GM18505 (cell line): ENCODE measurements around the gene ZNF804A.
A peak's percentile ranks its signal among the peaks of the same experiment; 100 is the strongest.

Source experiments
- ATAC-seq: cut with Tn5 transposase; IDR thresholded peaks from one replicate; pipeline ENCODE4 v1.9.1; 2021; ENCODE audit not compliant: unreplicated experiment
- POLR2A ChIP-seq: IDR thresholded peaks from 4 replicates; pipeline ENCODE4 v1.6.1; 2011; ENCODE audit warnings: borderline replicate concordance; ENCODE audit not compliant: insufficient read depth, insufficient read length; ENCODE audit errors: extremely low read depth

Gene ZNF804A

DNA sequence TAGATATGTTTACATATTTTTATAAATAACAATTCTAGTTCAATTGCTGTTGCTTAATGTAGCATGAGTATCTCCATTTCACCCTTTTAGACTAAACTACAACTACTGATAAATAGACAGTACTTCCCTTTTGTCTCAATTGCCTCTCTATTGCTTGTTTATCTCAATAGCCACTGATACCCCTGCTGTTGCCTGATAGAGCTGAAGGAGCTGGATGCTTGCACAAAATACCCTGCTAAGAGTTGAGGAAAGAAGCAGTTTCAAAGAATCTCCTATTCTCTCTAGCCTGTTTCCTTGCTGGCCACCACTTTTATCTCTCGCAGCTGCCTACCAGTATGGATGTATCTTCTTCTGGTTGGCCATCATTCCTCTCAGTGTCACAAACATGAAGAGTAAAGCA is 16.9 kb upstream of the ZNF804A start:
- TF ChIP-seq POLR2A: no peak
- ATAC-seq: no peak

DNA sequence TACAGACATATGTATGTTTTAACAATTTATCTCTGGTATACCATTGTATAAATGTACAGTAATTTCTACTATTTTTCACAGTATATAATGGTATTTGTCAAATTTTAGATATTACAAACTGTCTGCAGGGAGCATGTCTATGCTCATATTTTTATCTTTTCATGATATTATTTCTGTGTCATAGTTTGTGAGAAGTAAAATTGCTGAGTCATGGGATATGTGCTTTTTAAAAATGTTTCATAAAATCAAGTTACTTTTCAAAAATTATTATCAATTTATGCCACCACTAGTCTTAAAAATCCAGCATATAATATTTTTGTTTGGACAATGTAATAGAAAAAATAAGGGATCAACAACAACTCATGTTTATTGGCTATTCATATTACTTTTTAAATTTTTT is 9.1 kb upstream of the ZNF804A start:
- ATAC-seq: no peak
- no peak for TF ChIP-seq POLR2A

DNA sequence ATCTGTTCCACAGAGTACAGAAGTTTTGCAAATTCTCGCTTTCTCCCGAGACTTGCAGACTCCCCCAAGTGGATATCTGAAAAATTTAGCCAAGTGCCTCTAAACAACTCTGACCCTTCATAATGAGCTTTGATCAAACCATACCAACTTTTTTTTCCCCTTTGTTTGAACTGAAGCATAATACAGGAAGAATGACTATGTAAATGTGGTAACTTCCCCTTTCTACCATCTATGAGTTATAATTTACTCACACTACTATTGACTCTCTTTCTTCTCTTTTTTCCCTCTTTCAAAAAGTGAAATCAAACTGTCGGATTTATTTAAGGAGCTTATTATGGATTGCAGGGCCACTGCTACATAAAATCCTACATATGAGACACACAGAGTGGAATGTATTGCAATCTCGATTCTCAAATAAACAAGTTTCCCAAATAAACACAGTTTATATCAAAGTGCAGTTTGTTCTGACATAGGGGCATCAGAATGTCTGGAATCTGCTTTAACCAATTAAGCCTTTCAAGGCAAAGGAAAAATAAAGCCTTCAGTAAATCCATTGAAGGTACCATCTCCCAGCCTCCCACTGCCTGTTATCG is 1.4 kb upstream of the ZNF804A start:
- ATAC-seq: peak; percentile 28
- no peak for TF ChIP-seq POLR2A

DNA sequence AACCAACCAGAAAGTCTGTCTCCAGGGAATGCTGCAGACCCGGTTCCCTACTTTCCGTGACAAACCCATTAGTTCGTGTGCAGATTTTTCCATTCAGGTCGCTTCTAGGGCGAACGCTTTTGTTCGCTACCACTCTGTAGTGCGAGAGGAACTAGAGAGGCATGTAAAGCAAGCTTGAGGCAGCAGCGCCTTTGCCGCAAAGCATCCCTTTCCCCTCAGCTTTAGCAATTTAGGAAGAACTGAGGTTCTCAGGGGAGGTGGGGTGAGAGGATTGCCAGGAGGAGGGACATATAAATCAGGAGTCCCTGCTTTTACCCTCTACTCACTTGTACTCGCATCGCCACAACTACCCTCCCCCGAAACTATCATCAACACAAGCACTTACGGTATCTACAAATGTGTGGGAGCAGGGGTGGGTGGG is 748 bp upstream of the ZNF804A start:
- no peak for ATAC-seq

DNA sequence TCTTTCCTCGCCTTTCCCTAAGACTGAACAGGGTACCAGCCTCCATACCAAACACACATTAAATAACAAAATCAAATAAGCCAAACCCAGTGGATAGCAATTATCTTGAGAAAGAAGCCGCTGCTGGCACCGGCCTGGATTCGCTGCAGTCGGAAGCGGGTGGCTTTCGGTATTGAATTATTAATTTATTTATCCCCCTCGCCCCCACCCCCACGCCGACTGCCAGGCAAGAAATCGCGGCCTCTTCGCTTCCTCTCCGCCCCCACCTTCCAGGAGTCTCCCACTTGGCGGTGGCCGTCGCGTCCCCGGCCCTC is 370 bp upstream of the ZNF804A start:
- peak; percentile 3 for ATAC-seq
- TF ChIP-seq POLR2A: no peak

More for the DNA sequence above, 748 bp upstream of the ZNF804A start:
- no peak for TF ChIP-seq POLR2A

DNA sequence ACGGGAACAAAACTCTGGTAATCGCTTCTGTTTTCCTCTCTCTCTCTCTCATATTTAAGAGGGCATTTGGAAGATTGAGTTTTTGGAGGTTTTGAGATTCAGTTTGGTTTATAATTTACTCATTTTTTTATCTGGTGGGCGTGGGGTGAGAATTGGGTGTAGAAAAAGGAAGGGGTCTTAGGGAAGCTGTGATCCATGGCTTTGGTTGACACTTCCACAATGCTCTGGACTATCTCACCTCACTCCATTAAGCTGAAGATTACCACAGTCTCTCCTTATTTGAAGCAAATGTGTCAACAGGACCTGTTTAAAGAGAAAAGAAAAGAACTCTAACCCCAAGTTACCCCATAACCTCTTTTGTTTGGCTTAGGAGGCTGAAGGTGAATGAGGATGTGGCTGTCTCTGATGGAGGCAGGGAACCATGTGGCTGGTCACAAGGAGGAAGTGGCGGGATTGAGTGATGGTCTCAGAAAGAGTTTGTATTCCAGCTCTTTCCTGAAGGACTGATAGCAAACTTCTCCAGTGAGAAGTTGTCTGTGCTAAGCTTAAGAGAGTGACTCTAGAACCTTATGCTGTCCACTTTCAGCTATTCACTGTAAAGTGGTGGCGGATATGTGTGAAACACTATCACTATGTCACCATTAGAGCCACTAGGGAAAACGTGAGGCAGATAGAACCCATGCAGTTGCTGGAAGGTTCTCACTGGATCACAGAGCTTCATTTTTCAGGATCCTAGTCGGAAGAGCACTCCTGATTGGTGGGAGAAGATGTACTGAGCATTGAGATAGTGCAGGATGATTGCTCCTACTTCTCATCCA is 934 bp downstream of the ZNF804A start:
- no peak for ATAC-seq
- TF ChIP-seq POLR2A: no peak

DNA sequence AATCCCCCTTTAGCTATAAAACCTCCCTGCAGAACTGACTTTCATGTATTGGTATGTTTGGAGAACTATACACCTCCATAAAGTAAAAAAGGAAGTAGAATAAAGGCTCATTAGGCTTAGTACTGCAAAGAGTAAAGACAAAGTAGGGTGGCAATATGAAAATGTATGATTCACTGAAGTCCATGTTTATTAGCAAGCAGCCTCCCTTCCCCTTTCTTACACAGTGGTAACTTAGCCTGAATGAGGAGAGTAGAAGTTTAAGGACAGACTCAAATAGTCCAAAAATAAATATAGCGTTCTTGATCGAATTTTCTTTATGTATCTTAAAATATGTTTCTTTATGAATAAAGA is 1.5 kb downstream of the ZNF804A start:
- ATAC-seq: no peak
- no peak for TF ChIP-seq POLR2A

DNA sequence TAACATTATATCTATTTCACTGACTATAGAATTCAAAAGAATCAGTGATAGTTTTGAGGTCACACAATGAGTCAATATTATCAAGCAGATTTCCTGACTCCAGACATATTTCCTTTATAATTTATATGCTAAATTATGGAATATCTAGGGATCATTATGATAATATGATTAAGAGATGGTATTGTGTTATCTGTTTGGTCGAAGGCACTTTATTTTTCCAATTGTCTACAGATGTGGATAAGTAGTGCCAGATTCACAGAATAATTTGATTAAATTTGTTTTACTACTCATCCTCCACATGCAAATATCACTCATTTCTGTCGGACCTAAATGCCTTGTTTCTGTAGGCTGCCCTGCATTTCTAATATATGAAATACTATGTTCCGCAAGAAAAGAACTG is 4.4 kb downstream of the ZNF804A start:
- TF ChIP-seq POLR2A: no peak
- ATAC-seq: no peak

DNA sequence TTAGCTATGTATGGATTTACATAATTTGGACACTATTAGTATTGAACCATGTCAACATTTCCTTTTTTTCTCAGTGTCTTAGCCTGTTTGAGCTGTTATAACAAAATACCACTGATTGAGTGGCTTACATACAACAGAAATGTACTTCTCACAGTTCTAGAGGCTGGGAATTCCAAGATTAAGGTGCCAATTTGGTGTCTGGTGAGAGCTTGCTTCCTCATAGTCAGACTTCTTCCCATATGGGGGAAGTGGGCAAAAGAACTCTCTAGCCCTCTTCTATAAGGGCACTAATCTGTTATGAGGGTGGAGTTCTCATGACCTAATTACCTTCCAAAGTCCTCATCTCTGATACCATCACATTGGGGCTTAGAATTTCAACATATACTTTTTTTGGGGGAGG is 12.6 kb downstream of the ZNF804A start:
- no peak for TF ChIP-seq POLR2A
- ATAC-seq: no peak

DNA sequence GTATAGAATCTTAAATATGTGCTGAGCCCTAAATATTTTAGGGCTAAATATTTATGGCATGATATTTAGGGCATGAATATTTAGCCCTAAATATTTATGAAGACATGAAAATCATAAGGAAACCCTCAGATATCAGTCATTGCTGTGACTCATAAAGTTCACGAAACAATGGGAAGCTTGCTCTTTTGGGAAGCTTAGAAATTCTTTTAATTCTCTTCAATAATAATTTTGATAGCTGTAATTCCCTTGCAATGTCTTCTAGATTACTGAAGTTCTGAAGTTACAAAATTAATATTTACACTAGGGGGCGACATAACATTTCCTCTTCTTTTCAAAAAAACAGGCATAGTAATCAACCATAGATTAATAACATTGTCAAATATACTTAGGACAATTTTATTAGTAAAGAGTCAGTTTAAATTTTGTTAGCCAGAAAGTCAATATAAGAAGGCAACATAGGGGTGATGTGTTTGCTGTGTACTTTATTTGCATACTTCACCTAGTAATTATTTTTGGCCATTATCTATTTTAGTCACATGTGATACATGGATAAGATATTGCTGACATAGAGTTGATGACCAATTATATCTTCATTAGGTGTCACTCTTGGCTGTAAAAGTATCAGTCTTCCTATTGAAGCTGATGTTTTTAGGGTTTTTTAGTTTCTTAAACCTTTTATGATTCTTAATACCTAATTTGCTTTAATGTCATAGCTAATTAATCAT is 13.2 kb downstream of the ZNF804A start:
- TF ChIP-seq POLR2A: no peak
- peak; percentile 59 for ATAC-seq

DNA sequence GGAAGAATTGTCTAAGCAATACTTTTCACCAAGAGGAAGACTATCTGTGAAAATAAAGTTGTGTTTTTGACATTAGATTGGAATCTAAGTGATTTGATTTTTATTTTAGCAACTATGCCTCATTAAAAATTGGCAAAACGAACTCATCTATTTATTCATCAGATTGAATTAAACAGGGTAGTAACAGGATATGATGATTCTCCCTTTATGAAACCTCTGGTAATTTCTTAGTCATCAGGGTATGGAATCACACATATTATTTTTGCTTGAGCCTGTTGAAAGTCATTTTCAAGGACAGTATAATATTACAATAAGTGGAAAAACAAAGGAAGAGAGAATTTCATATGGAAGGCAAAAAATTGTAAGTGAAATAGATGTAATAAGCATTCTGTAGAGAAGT is 22.0 kb downstream of the ZNF804A start:
- no peak for TF ChIP-seq POLR2A
- no peak for ATAC-seq

DNA sequence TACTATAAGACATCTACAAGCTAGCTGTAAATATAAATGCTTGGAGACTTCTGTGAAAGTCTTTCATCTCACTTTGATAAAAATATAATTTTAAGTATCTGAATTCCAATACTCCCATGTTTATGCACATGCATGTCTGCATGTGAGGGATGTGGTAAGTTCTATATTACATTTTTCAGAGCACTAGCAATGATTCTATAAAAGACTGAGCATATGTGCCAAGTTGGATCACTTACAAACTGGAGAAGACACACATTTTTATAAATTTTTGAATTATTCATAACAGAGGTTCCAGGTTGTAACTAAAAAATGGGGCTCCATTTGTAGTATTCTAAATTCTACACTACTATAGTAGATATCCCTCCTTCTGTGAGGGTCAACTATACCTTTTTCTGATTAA is 26.0 kb downstream of the ZNF804A start:
- ATAC-seq: no peak
- no peak for TF ChIP-seq POLR2A

DNA sequence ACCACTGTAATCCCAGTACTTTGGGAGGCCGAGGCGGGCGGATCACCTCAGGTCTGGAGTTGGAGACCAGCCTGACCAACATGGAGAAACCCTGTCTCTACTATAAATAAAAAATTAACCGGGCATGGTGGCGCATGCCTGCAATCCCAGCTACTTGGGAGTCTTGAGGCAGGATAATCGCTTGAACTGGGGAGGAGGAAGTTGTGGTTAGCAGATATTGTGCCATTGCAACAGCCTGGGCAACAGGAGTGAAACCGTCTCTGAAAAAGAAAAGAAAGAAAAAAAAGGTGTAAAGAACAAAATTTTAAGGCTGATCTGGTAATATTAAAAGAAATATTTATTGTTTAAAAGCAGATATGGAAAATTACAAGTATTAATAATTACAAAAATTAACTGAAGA is 29.7 kb downstream of the ZNF804A start:
- TF ChIP-seq POLR2A: no peak
- ATAC-seq: no peak

DNA sequence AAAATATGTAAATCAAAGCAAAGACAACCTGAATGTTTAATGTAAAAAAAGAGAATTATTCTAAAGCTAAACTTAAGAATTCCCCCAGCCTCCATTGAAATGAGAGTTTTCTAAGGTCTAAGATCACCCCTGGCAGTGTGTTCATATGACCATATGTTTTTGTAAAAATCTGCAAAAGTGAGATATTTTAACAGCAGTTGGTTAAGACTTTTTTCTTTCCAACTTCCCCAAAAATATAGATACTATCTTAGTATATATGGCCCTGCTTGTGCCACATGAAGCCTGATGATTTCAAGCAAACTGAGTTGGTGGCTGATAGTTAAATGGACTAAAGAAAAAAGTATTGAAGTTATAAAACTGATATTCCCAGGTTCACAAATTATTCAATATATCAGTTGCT is 35.4 kb downstream of the ZNF804A start:
- no peak for ATAC-seq
- no peak for TF ChIP-seq POLR2A

DNA sequence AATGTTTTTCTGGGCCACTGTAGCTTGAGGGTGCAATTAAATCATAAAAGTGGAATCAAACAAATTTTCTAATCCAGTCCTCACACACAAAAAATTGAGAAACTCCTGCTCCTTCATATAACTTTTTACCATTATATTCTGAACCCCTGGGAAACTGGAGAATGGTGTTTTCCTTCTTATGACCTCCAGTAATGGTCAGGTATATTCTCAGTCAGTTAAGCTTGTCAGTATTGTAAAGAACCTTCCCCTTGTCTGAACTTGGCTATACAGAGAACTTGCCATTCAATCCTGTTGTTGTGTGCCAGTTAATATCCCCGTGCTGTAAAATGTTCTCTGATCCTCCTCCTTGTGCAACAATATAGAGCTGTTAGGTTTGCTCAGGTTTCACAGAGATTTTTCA is 39.5 kb downstream of the ZNF804A start:
- no peak for TF ChIP-seq POLR2A

DNA sequence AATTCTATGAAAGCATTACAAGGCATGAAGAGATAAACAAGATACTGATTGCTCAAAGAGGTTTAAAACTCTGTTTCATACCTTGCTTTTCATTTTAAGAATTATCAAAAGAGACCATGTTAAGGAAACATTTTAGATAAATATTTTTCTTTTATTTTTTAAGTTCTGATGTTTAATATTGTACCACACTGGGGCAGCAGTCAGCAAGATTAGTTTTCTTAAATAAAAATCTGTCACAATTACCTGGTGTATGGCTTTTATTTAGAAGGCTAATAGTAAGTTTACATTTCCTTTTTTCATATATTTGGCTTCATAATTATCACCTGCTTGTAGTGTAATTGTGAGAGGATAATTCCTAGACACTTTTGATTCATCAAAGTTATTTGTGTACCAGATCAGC is 46.4 kb downstream of the ZNF804A start:
- TF ChIP-seq POLR2A: no peak
- ATAC-seq: no peak

More for the DNA sequence above, 39.5 kb downstream of the ZNF804A start:
- ATAC-seq: no peak
